ENCODE results near the gene RAD9A.

Gene RAD9A

DNA sequence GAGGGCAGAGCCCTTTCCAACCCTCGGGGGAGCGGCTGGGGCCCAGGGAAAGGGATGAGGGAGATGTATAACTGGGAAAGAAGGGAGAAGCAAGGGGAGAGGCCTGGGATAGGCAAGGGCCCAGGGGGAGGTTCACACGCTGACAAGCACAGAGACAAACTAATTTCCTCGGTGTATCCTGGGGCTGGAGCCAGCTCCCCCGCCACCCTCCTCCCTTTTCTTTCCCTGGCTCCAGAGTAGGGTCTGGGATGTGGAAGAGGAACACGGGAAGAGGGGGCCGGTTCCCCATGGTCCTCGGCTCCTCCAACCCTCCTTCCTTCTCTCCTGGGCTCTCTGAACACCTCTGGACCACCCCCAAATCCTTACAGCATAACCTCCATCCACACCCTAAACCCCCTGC, 25.2 kb upstream of the RAD9A start:
- no peak overlapping the region for H3K4me3 Mint-ChIP-seq
- peaks cover 15% of the 10 kb centered on the region for H3K36me3 Mint-ChIP-seq (ENCODE audit: insufficient read depth)
- ATAC-seq (replicated peaks; ENCODE audit: extremely low read depth, poor library complexity, severe bottlenecking), result no peak
- H3K4me1 Mint-ChIP-seq, result peaks cover 90% of the 10 kb centered on the region
- H3K27me3 Mint-ChIP-seq, result no peaks in the 10 kb centered on the region
- DNase-seq (ENCODE audit: low spot score in 2 of 2), result no peak
- peak overlapping the region; percentile 92 for H3K27ac Mint-ChIP-seq (ENCODE audit: low read depth)
- no peaks in the 10 kb centered on the region for H3K9me3 Mint-ChIP-seq

DNA sequence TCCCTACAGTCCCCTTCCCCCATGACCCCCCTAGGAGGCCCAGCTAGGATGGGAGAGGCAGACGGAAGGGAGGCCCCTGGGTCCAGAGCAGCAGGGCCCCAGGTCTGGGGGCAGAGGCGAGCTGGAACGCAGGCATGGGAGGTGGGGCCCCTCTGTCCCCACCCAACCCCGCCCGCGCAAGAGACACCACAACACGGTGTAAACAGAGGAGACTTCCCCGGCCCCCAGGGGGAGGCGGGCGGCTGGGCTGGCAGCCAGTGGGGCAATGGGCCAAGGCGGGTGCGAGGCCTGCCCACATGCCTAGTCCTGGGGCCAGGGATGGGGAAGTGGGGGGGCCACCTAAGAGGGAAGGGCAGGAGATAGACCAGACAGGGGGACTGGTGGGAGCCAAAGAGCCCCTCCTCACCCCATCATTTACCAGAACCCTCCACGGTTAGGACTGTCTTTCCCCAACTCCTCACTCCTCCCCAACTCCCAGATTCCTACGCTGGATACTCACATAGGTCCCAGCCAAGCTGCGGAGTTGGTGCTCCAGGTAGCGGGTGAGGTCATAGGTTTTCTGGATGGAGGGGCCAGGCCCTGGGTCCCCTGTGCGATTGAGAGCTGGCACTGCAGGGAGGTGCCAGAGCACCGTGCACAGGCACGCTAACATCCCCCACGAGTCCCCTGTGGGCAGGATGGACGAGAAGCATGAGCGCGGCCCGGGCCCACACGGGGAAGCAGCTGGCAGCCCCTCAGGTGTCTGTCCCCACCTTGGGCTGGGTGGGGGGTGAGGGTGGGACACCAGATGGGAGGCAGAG, 24.6 kb upstream of the RAD9A start:
- Mint-ChIP-seq H3K27me3 (no peaks in the 10 kb centered on the region), H3K36me3 (ENCODE audit: insufficient read depth) (peaks cover 18% of the 10 kb centered on the region), H3K4me3 (peak overlapping the region; percentile 98), H3K4me1 (peaks cover 89% of the 10 kb centered on the region), H3K9me3 (no peaks in the 10 kb centered on the region), H3K27ac (ENCODE audit: low read depth) (peak overlapping the region; percentile 49)
- DNase-seq (ENCODE audit: low spot score in 2 of 2) (no peak), ATAC-seq (replicated peaks; ENCODE audit: extremely low read depth, poor library complexity, severe bottlenecking) (no peak)

DNA sequence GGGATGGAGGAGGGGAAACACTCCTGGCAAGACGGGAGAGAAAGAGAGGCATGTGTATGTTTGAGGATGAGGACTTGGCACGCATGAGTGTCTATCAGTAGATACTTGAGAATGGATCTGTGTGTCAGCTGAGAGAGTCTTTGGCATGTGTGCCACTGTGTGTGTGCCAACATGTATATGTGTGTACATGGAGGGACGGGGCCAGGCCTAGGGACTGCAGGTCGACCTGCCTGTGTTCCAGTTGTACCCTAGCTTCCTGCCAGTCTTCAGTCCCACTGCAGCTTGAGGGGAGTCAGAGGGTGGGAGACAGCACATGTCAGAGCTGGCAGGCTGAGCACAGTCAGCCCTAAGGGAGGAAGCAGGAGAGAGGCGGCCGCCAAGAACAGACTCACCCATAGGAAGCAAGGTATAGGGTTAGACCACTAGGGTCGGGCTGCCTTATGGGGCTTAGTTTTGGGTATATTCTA, 24.0 kb upstream of the RAD9A start:
- Mint-ChIP-seq H3K4me3 (peak overlapping the region; percentile 98), H3K27ac (ENCODE audit: low read depth) (peak overlapping the region; percentile 49), H3K36me3 (ENCODE audit: insufficient read depth) (peaks cover 18% of the 10 kb centered on the region), H3K9me3 (no peaks in the 10 kb centered on the region), H3K4me1 (peaks cover 83% of the 10 kb centered on the region), H3K27me3 (no peaks in the 10 kb centered on the region)
- DNase-seq (ENCODE audit: low spot score in 2 of 2), result no peak
- ATAC-seq (replicated peaks; ENCODE audit: extremely low read depth, poor library complexity, severe bottlenecking), result no peak

DNA sequence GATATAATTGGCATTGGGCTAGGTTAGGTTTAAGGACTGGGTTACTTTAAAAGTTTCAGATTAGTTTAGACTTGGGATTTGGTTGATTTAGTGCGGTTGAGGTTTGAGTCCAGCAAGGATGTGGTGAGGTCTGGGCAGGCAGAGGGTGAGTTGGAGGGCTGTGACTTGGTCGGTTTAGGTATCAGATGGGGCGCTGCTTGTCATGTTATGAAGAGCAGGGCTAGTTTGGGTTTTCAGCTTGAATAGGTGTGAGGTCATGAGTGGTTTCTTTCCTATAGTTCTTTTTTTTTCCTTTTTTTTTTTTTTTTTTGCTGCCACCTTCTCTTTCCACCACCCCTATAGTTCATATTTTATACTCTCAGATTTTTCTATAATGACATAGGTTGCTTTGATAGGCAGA, 23.2 kb upstream of the RAD9A start:
- Mint-ChIP-seq H3K36me3 (ENCODE audit: insufficient read depth) (peaks cover 19% of the 10 kb centered on the region), H3K4me1 (peaks cover 77% of the 10 kb centered on the region), H3K4me3 (peak overlapping the region; percentile 98), H3K9me3 (no peaks in the 10 kb centered on the region), H3K27ac (ENCODE audit: low read depth) (peak overlapping the region; percentile 49), H3K27me3 (no peaks in the 10 kb centered on the region)
- peak; percentile 21 for ATAC-seq (replicated peaks; ENCODE audit: extremely low read depth, poor library complexity, severe bottlenecking)
- DNase-seq (ENCODE audit: low spot score in 2 of 2), result no peak

DNA sequence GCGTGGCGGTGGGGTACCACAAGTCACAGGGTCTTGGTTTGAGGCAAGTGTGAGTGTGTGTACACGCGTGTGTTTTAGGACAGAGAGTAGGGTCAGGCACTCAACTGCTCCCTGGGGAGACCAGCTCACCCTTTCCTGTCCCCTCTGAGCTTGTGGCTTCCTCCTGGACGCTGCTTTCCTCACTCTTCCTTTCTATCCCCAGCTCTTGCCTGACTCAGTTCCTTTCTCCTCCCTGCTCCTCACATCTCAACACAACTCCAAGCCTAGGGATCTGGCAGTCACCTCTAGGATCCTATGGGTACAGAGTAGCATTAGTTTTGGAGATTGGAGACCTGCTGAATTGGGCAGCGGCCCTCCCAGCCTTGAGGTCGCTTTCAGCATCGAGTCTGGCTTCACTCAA, 22.5 kb upstream of the RAD9A start:
- peaks cover 21% of the 10 kb centered on the region for H3K36me3 Mint-ChIP-seq (ENCODE audit: insufficient read depth)
- H3K27ac Mint-ChIP-seq (ENCODE audit: low read depth), result peak overlapping the region; percentile 7
- no peaks in the 10 kb centered on the region for H3K9me3 Mint-ChIP-seq
- peaks cover 76% of the 10 kb centered on the region for H3K4me1 Mint-ChIP-seq
- ATAC-seq (replicated peaks; ENCODE audit: extremely low read depth, poor library complexity, severe bottlenecking) (no peak), DNase-seq (ENCODE audit: low spot score in 2 of 2) (no peak)
- peak overlapping the region; percentile 98 for H3K4me3 Mint-ChIP-seq
- H3K27me3 Mint-ChIP-seq, result no peaks in the 10 kb centered on the region

DNA sequence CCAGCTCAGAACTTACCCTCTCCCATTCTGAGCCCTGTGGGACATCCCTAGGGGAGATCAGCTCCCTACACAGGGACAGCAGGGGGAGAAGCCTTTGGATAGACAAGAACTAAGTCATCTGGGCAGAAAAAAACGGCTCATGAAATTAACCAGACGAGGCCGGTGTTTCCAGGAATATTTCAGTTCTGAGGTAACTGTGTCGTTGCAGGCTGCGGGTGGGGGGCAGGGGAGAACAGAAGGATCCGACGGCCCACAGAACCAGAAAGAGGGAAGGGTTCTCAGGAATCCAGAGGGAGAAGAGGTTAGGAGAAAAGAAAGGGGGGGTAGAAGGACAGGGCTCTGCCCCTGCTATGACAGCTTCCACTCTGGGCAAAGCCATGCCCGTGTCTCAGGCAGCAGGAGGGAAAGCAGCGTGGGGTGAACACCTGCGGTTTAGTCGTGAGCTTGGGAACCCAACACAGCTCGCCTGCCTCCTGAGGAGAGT, 21.9 kb upstream of the RAD9A start:
- ATAC-seq (replicated peaks; ENCODE audit: extremely low read depth, poor library complexity, severe bottlenecking), result no peak
- no peaks in the 10 kb centered on the region for H3K27me3 Mint-ChIP-seq
- H3K4me3 Mint-ChIP-seq, result peak overlapping the region; percentile 98
- H3K36me3 Mint-ChIP-seq (ENCODE audit: insufficient read depth), result peaks cover 17% of the 10 kb centered on the region
- no peaks in the 10 kb centered on the region for H3K9me3 Mint-ChIP-seq
- peaks cover 74% of the 10 kb centered on the region for H3K4me1 Mint-ChIP-seq
- DNase-seq (ENCODE audit: low spot score in 2 of 2), result no peak
- H3K27ac Mint-ChIP-seq (ENCODE audit: low read depth), result peak overlapping the region; percentile 7

DNA sequence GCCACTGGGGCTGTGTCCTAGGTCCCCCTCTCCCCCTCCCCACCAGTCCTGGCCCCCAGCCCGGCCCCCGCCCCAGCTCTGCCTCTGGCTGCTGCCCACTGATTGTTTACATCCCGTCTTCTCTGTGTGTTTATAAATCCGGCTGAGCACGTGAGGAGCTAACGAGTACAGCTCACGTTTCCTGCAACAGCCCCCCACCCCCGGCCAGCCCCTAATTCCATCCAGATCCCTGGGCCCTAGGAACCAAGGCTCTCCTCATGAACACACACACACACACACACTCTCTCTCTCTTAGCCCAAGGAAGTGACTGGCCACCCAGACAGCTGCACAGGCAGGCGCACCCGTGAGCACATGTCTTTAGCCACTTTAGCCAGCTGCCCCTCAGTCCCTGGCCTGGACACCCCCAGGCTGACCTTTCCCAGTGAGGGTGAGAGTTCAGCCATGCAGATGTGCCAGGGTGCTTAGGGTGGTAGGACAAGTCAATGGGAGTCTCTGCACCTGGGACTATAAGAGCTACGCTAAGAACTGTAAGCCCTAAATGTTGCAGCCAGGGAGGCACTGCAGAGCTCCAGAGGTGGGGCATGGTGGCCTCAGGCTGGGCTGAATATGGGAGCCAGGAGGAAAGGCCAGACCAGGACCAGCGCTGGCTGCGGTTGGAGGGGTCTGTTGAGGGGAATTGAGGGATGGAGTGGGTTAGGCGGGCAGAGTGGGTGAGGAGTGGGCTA, 21.3 kb upstream of the RAD9A start:
- no peaks in the 10 kb centered on the region for H3K9me3 Mint-ChIP-seq
- DNase-seq (ENCODE audit: low spot score in 2 of 2) (no peak), ATAC-seq (replicated peaks; ENCODE audit: extremely low read depth, poor library complexity, severe bottlenecking) (no peak)
- H3K27me3 Mint-ChIP-seq, result no peaks in the 10 kb centered on the region
- H3K36me3 Mint-ChIP-seq (ENCODE audit: insufficient read depth), result peaks cover 16% of the 10 kb centered on the region
- H3K4me3 Mint-ChIP-seq, result peak overlapping the region; percentile 98
- H3K27ac Mint-ChIP-seq (ENCODE audit: low read depth), result peak overlapping the region; percentile 80
- peaks cover 69% of the 10 kb centered on the region for H3K4me1 Mint-ChIP-seq

DNA sequence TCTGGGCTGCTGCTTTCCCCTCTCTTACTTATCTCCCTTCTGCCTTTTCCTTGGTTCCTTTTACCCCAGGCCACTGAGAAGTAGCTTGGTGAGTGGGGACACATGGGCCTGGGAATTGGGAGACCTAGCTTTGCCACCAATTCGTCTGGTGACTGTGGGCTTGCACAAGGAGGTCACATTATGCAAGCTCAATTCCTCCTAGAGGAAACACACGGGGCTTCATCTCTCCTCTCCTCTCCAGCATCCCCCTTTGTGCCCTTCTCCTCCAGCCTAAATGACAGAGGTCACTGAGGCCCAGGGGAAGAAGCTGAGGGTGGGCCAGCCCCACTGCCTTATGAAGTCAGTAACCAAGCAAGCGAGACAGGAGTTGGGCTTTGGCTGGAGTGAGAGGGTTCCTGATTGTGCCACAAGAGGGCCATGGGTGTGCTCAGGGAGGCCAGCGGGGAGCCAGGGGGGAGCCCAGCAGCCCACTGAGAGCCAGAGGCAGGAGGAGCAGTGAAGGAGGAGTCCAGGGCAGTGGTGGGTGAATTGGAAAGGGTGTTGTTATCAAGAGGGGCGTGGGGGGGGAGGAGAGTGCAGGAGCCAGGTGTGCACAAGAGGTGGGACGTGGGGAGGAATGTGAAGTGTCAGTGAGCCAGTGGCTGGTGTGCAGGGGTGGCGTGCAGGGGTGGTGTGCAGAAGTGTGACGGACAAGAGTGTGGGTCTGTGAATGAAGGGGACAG, 20.4 kb upstream of the RAD9A start:
- peaks cover 11% of the 10 kb centered on the region for H3K36me3 Mint-ChIP-seq (ENCODE audit: insufficient read depth)
- no peaks in the 10 kb centered on the region for H3K27me3 Mint-ChIP-seq
- H3K27ac Mint-ChIP-seq (ENCODE audit: low read depth), result peak overlapping the region; percentile 80
- peaks cover 61% of the 10 kb centered on the region for H3K4me1 Mint-ChIP-seq
- H3K9me3 Mint-ChIP-seq, result no peaks in the 10 kb centered on the region
- no peak for ATAC-seq (replicated peaks; ENCODE audit: extremely low read depth, poor library complexity, severe bottlenecking)
- H3K4me3 Mint-ChIP-seq, result peak overlapping the region; percentile 98
- no peak for DNase-seq (ENCODE audit: low spot score in 2 of 2)

DNA sequence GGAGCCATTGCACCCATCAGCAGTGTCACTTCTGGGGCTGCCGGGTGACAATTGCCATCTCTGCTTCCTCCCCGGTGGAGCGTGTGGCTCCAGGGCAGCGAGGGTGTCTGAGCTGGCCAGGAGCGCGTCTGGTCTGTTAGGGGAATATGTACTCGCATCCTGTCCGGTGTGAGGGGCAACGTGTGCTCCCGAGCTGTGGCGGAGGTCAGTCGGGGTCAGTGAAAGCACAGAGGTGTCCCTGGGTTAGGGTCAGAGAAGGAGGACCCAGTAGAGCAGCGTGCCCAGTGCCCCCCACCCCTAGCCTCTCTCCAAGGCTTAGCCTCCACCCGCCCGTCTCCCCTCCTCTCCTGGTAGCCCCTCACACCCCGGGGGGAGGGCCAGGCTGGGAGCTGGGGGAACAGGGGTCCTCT, 19.9 kb upstream of the RAD9A start:
- Mint-ChIP-seq H3K4me3 (peak overlapping the region; percentile 98), H3K9me3 (no peaks in the 10 kb centered on the region), H3K27me3 (no peaks in the 10 kb centered on the region), H3K36me3 (ENCODE audit: insufficient read depth) (peaks cover 11% of the 10 kb centered on the region), H3K4me1 (peaks cover 57% of the 10 kb centered on the region), H3K27ac (ENCODE audit: low read depth) (peak overlapping the region; percentile 80)
- DNase-seq (ENCODE audit: low spot score in 2 of 2) (no peak), ATAC-seq (replicated peaks; ENCODE audit: extremely low read depth, poor library complexity, severe bottlenecking) (no peak)

DNA sequence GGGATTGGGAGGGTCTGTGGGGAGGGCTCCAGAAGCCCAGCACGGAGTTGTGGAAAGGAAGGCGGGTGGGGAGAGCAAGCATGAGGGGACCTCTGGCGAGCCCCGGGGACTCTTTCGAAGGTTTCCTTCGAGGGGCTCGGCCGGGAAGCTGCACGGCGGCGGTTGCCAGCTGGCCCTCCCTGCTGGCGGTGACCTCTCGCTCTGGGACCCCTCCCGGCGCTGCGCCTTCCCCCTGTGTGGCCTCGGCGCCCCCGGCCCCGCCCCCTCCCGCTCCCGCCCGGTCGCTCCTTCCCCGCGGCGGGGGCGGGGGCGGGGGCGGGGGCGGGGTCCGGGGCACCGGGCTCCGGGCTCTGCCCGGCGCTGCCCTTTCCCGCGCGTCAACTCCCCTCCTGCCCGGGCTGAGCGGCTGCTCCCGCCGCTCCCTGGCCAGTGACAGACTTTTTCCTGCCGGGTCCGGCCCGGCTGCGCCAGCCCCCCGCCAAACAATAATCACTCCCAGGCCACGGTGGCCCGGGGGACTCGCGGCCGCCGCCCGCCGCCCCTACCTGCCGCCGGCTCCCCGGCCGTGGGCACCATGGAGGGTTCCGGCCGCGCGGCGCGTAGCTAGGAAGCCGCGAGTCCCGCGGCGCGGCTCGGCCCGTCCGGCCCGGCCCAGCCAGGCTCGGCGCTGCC, 19.3 kb upstream of the RAD9A start:
- H3K4me3 Mint-ChIP-seq, result peak overlapping the region; percentile 98
- peak overlapping the region; percentile 80 for H3K27ac Mint-ChIP-seq (ENCODE audit: low read depth)
- ATAC-seq (replicated peaks; ENCODE audit: extremely low read depth, poor library complexity, severe bottlenecking), result no peak
- H3K27me3 Mint-ChIP-seq, result no peaks in the 10 kb centered on the region
- no peaks in the 10 kb centered on the region for H3K9me3 Mint-ChIP-seq
- peaks cover 55% of the 10 kb centered on the region for H3K4me1 Mint-ChIP-seq
- DNase-seq (ENCODE audit: low spot score in 2 of 2), result no peak
- H3K36me3 Mint-ChIP-seq (ENCODE audit: insufficient read depth), result peaks cover 11% of the 10 kb centered on the region

DNA sequence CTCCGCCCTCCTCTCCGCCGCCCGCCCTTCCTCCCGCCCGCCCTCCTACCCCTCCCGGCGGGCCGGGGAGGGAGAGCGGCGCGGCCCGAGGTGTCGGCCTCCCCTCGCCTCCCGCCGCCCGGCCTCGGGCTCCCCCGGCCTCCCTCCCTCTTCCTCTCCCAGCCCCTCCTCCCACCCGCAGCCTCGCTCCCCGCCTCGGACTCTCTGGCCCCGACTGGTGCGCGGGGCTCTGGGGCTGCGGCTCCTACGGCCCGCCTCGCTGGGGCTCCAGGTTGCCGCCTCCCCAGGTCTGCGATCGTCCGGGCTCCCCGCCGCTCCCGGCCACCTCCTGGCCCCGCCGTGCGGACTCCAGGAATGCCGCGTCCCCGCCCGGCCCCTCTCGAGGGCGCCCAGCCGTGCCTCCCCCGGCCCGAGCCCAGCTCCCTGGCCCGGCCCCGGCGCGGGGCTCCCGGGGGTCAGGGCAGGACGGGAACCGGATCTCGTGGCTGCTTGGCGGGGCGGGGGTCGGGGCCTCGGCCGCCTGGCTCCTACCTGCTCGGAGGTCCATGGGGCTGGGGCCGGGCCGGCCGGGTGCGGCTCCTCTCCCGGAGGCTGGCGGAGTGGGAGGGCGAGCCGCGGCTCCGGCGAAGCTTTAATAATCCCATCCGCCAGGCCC, 18.7 kb upstream of the RAD9A start, which contains the start of gene CLCF1:
Gene CLCF1 (minus strand): TSS at position 606 of the 655 bp plus-strand sequence. CDS start 59 bp downstream, at position 547.
- no peaks in the 10 kb centered on the region for H3K27me3 Mint-ChIP-seq
- peak within 1 kb of the TSS; percentile 98 for H3K4me3 Mint-ChIP-seq
- no peaks in the 10 kb centered on the region for H3K9me3 Mint-ChIP-seq
- H3K4me1 Mint-ChIP-seq, result peaks cover 48% of the 10 kb centered on the region
- ATAC-seq (replicated peaks; ENCODE audit: extremely low read depth, poor library complexity, severe bottlenecking), result peak; percentile 17
- no peak for DNase-seq (ENCODE audit: low spot score in 2 of 2)
- peak within 1 kb of the TSS; percentile 94 for H3K27ac Mint-ChIP-seq (ENCODE audit: low read depth)
- peaks cover 11% of the 10 kb centered on the region for H3K36me3 Mint-ChIP-seq (ENCODE audit: insufficient read depth)
